Testis (tissue), 3 donors: ENCODE data around the gene ACTA2. TPM values are rescaled to one million over a fixed set of nuclear protein-coding genes. Genes with fewer than 3 reads are reported as not detected.

ENCODE experiments used
- DNase-seq: peaks from one replicate; pipeline ENCODE4 v3.0.0-alpha.2; 2019
- H3K27ac ChIP-seq, 2 donors: fragments of 200-600 bp; sonication (generic); one replicate each; pipeline ENCODE4 v1.5.1; 2019
- H3K27me3 ChIP-seq: fragments of 200-600 bp; sonication (generic); one replicate; pipeline ENCODE4 v1.5.1; 2019
- H3K36me3 ChIP-seq: fragments of 200-600 bp; sonication (generic); one replicate; pipeline ENCODE4 v1.5.1; 2017; ENCODE audit warnings: low read depth; ENCODE audit errors: missing control alignments
- H3K4me1 ChIP-seq: fragments of 200-600 bp; sonication (generic); one replicate; pipeline ENCODE4 v1.5.1; 2019
- H3K4me3 ChIP-seq, 2 donors: fragments of 200-600 bp; sonication (generic); one replicate each; pipeline ENCODE4 v1.5.1; 2017 to 2019
- H3K9me3 ChIP-seq: fragments of 200-600 bp; sonication (generic); one replicate; pipeline ENCODE4 v1.5.1; 2017
- CTCF ChIP-seq, 3 experiments: fragments of 450-650 bp in 2 of 3; fragments of 200-600 bp in 1 of 3; sonication (generic) in 1 of 3; IDR thresholded peaks; one replicate each; pipeline ENCODE4 v1.5.1; 2016 to 2019; ENCODE audit warnings: antibody characterized with exemption in 3 of 3, mild to moderate bottlenecking in 2 of 3, moderate library complexity in 1 of 3
- POLR2A ChIP-seq: fragments of 450-650 bp; IDR thresholded peaks from one replicate; pipeline ENCODE4 v1.6.1; 2017; ENCODE audit warnings: antibody characterized with exemption, mild to moderate bottlenecking, moderate library complexity
- WGBS, 2 donors: methylation state at CpG; one replicate each; pipeline ENCODE4 v1.1.5; 2018; 5-methylcytosine and 5-hydroxymethylcytosine counted together
- intact Hi-C: fragments of 100-400 bp; cut with DNase I; formaldehyde crosslinking; loops from one replicate; pipeline ENCODE4 v1.15.1; 2023; ENCODE audit warnings: low total_unique reads
- polyA plus RNA-seq: library from polyadenylated mRNA; stranded (reverse); fragments of 350-450 nt; fragmentation: Illumina TruSeq; extraction: RNeasy Lipid Tissue Mini Kit (QIAGEN cat#74804); gene quantifications from one replicate; pipeline ENCODE4 v1.2.3, GENCODE V29; 2014; ENCODE audit warnings: low read depth, low replicate concordance; ENCODE audit not compliant: insufficient read depth
- total RNA-seq, 2 donors: library from RNA; depleted of rRNA; stranded (reverse); fragments of >200 nt; gene quantifications; one replicate each; pipeline ENCODE4 v1.2.3, GENCODE V29; 2016

Gene ACTA2
- total and polyA plus RNA-seq, 3 donors from 2014 or later, result 398 to 939 (median 527) TPM

GRCh38 chr10:88974446-88975376 lies 22.1 kb upstream of the ACTA2 start:
- WGBS, 2 donors, result 39 to 44% methylated on average over 7 of the region's 7 CpGs
- no peak for TF ChIP-seq CTCF (IDR thresholded peaks at IDR 0.05)
- TF ChIP-seq POLR2A, result no peak
- intact Hi-C loops, result no loop called here
- peak overlapping the region; percentile 57 to 77 for H3K27ac ChIP-seq
- H3K9me3 ChIP-seq, result no peaks in the 10 kb centered on the region
- no peak for DNase-seq
- H3K36me3 ChIP-seq, result no peaks in the 10 kb centered on the region
- H3K4me3 ChIP-seq, result peak overlapping the region; percentile 25 to 36
- no peaks in the 10 kb centered on the region for H3K27me3 ChIP-seq
- H3K4me1 ChIP-seq, result peaks cover 20% of the 10 kb centered on the region

GRCh38 chr10:88974012-88974411 lies 21.4 kb upstream of the ACTA2 start:
- no peaks in the 10 kb centered on the region for H3K27me3 ChIP-seq
- no peak for DNase-seq
- no peak overlapping the region for H3K4me3 ChIP-seq
- intact Hi-C loops, result no loop called here
- H3K27ac ChIP-seq, result peak overlapping the region; percentile 40 to 77
- H3K36me3 ChIP-seq, result no peaks in the 10 kb centered on the region
- 68 to 79% methylated on average over 3 of the region's 3 CpGs for WGBS, 2 donors
- H3K4me1 ChIP-seq, result peaks cover 17% of the 10 kb centered on the region
- TF ChIP-seq CTCF (IDR thresholded peaks at IDR 0.05) (no peak), POLR2A (no peak)
- H3K9me3 ChIP-seq, result no peaks in the 10 kb centered on the region

- Histone ChIP-seq H3K4me3 (no peak overlapping the region), H3K27me3 (no peaks in the 10 kb centered on the region), H3K36me3 (no peaks in the 10 kb centered on the region), H3K4me1 (peaks cover 12% of the 10 kb centered on the region), H3K9me3 (no peaks in the 10 kb centered on the region), H3K27ac (peak overlapping the region in 1 of 2 donors; percentile 72)
- 57 to 63% methylated on average over 5 of the region's 5 CpGs for WGBS, 2 donors
- intact Hi-C loops, result no loop called here
- TF ChIP-seq POLR2A, result no peak
- TF ChIP-seq CTCF (IDR thresholded peaks at IDR 0.05), result no peak
- DNase-seq, result no peak
Observed at GRCh38 chr10:88971221-88972061, 18.9 kb upstream of the ACTA2 start.

- intact Hi-C loops, result no loop called here
- Histone ChIP-seq H3K9me3 (no peaks in the 10 kb centered on the region), H3K27me3 (no peaks in the 10 kb centered on the region), H3K27ac (peak overlapping the region in 1 of 2 donors; percentile 50), H3K4me3 (no peak overlapping the region), H3K4me1 (peaks cover 9% of the 10 kb centered on the region), H3K36me3 (no peaks in the 10 kb centered on the region)
- WGBS, 2 donors, result 49 to 57% methylated on average over 2 of the region's 2 CpGs
- DNase-seq, result no peak
- no peak for TF ChIP-seq POLR2A
- no peak for TF ChIP-seq CTCF (IDR thresholded peaks at IDR 0.05)
Observed at GRCh38 chr10:88968391-88968790, 15.8 kb upstream of the ACTA2 start.
